Activated naive CD8-positive, alpha-beta T cell treated with anti-CD3 and anti-CD28 coated beads, Interleukin-2, amount 10 ng/mL, durations not matched to agents 7 days and 5 days (primary cell): ENCODE data around the gene POSTN. TPM values are rescaled to one million over a fixed set of nuclear protein-coding genes. Genes with fewer than 3 reads are reported as not detected.

Experiments used
- ATAC-seq: fragments of 150-1000 bp; cut with Tn5 transposase; one replicate; pipeline ENCODE4 v1.10.0; 2021; ENCODE audit warnings: low read depth, moderate library complexity
- POLR2A ChIA-PET: fragments of 350-600 bp; sonication (Branson Sonifier 250); formaldehyde crosslinking; loops from one replicate; lab custom pipeline; 2021; ENCODE audit warnings: antibody characterized with exemption; lab: Charles Lee
- DNase-seq: peaks from one replicate; pipeline ENCODE4 v3.0.0; 2021
- H3K27ac Mint-ChIP-seq: one replicate; pipeline ENCODE4 v1.8.0; 2022; ENCODE audit warnings: mild to moderate bottlenecking, mixed read lengths
- H3K27me3 Mint-ChIP-seq: one replicate; pipeline ENCODE4 v1.8.0; 2022; ENCODE audit warnings: mild to moderate bottlenecking, moderate library complexity, mixed read lengths
- H3K36me3 Mint-ChIP-seq: one replicate; pipeline ENCODE4 v1.8.0; 2021; ENCODE audit warnings: mild to moderate bottlenecking, mixed read lengths
- H3K4me1 Mint-ChIP-seq: one replicate; pipeline ENCODE4 v1.8.0; 2021; ENCODE audit warnings: mixed read lengths
- H3K4me3 Mint-ChIP-seq: one replicate; pipeline ENCODE4 v1.8.0; 2022; ENCODE audit warnings: mild to moderate bottlenecking, moderate library complexity, mixed read lengths
- H3K9me3 Mint-ChIP-seq: one replicate; pipeline ENCODE4 v1.8.0; 2021; ENCODE audit warnings: mixed read lengths
- total RNA-seq, 2 experiments: library from RNA; stranded (reverse); gene quantifications; one replicate each; pipeline ENCODE4 v1.2.3, GENCODE V29; 2021

The POSTN gene
- total RNA-seq, 2 experiments from 2014 or later: not detected

- POLR2A ChIA-PET: no interaction called here
- DNase-seq (no peak), ATAC-seq (no peak)
- Mint-ChIP-seq H3K27ac (no peak overlapping the region), H3K36me3 (no peaks in the 10 kb centered on the region), H3K27me3 (no peaks in the 10 kb centered on the region), H3K9me3 (peaks cover 7% of the 10 kb centered on the region), H3K4me3 (no peak overlapping the region), H3K4me1 (no peaks in the 10 kb centered on the region)
Measured at GRCh38 chr13:37526710-37527473, 71.7 kb downstream of the POSTN start.

GRCh38 chr13:37515226-37515625, 83.3 kb downstream of the POSTN start:
- Mint-ChIP-seq H3K27ac (no peak overlapping the region), H3K9me3 (no peaks in the 10 kb centered on the region), H3K36me3 (no peaks in the 10 kb centered on the region), H3K4me3 (no peak overlapping the region), H3K4me1 (no peaks in the 10 kb centered on the region), H3K27me3 (no peaks in the 10 kb centered on the region)
- no peak for ATAC-seq
- DNase-seq: no peak
- POLR2A ChIA-PET: no interaction called here
